Measurements from ENCODE around the gene UGT1A4. TPM values are rescaled to one million over a fixed set of nuclear protein-coding genes. Genes with fewer than 3 reads are reported as not detected.

UGT1A4 gene
- total RNA-seq, 1 donor from 2014 or later: not detected

DNA sequence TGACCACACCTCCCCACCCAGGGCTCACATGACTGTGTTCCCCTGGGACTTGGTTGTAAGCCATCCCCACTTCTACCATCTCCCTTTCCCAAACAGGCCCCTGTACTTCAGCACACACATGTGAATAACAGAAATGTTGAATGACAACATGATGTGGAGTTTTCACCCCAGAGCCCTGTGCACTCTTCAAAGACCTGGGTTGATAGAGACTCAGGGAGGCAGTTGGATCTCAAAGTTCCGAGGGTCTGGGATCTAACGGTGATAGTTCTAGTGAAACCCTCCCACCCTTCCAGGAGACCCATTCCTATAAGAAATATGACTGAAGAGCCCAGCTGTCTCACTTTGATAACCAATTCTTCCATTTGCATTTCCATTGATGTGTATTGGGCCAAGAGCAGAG is 59.5 kb downstream of the UGT1A4 start, which contains the start of gene MROH2A:
Gene MROH2A (plus strand): TSS at position 301 of the 400 bp plus-strand sequence. CDS start 1,029 bp downstream, outside the sequence.
- TF ChIP-seq CTCF (IDR thresholded peaks at IDR 0.05): no peak

GRCh38 chr2:233779722-233780121 is 61.2 kb downstream of the UGT1A4 start:
- Mint-ChIP-seq H3K4me1 (ENCODE audit: low read depth) (no peaks in the 10 kb centered on the region), H3K27ac (ENCODE audit: unreplicated experiment) (no peak overlapping the region), H3K36me3 (ENCODE audit: low read depth) (peaks cover 10% of the 10 kb centered on the region), H3K4me3 (ENCODE audit: unreplicated experiment) (no peak overlapping the region), H3K27me3 (ENCODE audit: low read depth) (peaks cover 31% of the 10 kb centered on the region), H3K9me3 (ENCODE audit: low read depth) (peaks cover 27% of the 10 kb centered on the region)
- DNase-seq (ENCODE audit: low spot score): no peak
- no peak for TF ChIP-seq CTCF (IDR thresholded peaks at IDR 0.05)

More for the DNA sequence above, 59.5 kb downstream of the UGT1A4 start, which contains the start of gene MROH2A:
- Mint-ChIP-seq H3K27me3 (ENCODE audit: low read depth) (peaks cover 29% of the 10 kb centered on the region), H3K36me3 (ENCODE audit: low read depth) (peaks cover 10% of the 10 kb centered on the region), H3K9me3 (ENCODE audit: low read depth) (peaks cover 27% of the 10 kb centered on the region), H3K4me3 (ENCODE audit: unreplicated experiment) (no peak within 1 kb of the TSS), H3K27ac (ENCODE audit: unreplicated experiment) (no peak within 1 kb of the TSS), H3K4me1 (ENCODE audit: low read depth) (no peaks in the 10 kb centered on the region)
- DNase-seq (ENCODE audit: low spot score): no peak

- Mint-ChIP-seq H3K4me1 (ENCODE audit: low read depth) (no peaks in the 10 kb centered on the region), H3K27ac (ENCODE audit: unreplicated experiment) (no peak overlapping the region)
Observed at GRCh38 chr2:233780771-233781170, 62.2 kb downstream of the UGT1A4 start.

GRCh38 chr2:233789554-233789953 is 71.0 kb downstream of the UGT1A4 start:
- Mint-ChIP-seq H3K4me3 (ENCODE audit: unreplicated experiment) (no peak overlapping the region), H3K4me1 (ENCODE audit: low read depth) (no peaks in the 10 kb centered on the region), H3K36me3 (ENCODE audit: low read depth) (no peaks in the 10 kb centered on the region)

More at GRCh38 chr2:233780771-233781170, 62.2 kb downstream of the UGT1A4 start:
- H3K4me3 Mint-ChIP-seq (ENCODE audit: unreplicated experiment): no peak overlapping the region
- no peak for TF ChIP-seq CTCF (IDR thresholded peaks at IDR 0.05)
- peaks cover 28% of the 10 kb centered on the region for H3K27me3 Mint-ChIP-seq (ENCODE audit: low read depth)
- peaks cover 10% of the 10 kb centered on the region for H3K36me3 Mint-ChIP-seq (ENCODE audit: low read depth)
- no peak for DNase-seq (ENCODE audit: low spot score)
- H3K9me3 Mint-ChIP-seq (ENCODE audit: low read depth): peaks cover 23% of the 10 kb centered on the region

DNA sequence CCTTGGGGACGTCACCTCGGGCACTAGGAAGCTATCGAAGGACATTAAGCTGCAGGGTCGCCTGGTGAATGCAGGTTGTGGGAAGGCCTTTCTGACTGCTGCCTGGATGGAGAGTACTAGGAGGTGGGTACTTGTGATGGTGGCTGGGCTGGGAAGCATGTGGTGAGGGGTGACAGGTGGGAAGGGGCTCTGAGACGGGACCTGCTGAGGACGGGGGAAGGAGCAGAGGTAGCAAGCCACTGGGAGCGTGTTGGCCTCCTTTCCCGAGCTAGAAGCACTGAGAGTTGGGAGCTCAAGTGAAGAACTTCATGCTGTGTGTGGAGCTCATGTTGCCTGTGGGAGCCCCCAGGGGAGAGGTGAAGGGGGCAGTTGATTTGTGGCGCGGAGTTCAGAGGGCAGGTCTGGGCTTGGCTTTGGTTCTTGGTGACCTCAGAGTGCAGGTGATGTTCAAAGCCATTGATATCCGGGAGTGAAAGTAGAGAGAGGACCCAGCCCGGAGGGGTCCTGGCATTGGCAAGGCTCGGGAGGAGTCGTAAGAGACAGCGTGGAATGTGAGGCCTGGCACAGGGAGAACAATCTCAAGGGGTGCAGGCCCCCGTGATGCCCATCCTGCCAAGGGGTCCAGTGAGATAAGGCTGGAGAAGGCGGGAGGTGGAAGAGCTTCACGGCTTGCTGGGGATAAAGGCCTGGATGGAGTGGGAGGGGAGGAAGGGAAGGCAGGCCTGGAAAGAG is 72.8 kb downstream of the UGT1A4 start:
- no peaks in the 10 kb centered on the region for H3K4me1 Mint-ChIP-seq (ENCODE audit: low read depth)
- peaks cover 6% of the 10 kb centered on the region for H3K27me3 Mint-ChIP-seq (ENCODE audit: low read depth)
- no peak for TF ChIP-seq CTCF (IDR thresholded peaks at IDR 0.05)
- no peak for DNase-seq (ENCODE audit: low spot score)
- H3K4me3 Mint-ChIP-seq (ENCODE audit: unreplicated experiment): no peak overlapping the region
- H3K27ac Mint-ChIP-seq (ENCODE audit: unreplicated experiment): no peak overlapping the region
- H3K36me3 Mint-ChIP-seq (ENCODE audit: low read depth): no peaks in the 10 kb centered on the region
- peaks cover under 1% of the 10 kb centered on the region for H3K9me3 Mint-ChIP-seq (ENCODE audit: low read depth)

More at GRCh38 chr2:233789554-233789953, 71.0 kb downstream of the UGT1A4 start:
- no peak for DNase-seq (ENCODE audit: low spot score)
- H3K27me3 Mint-ChIP-seq (ENCODE audit: low read depth): peaks cover 6% of the 10 kb centered on the region
- peaks cover 5% of the 10 kb centered on the region for H3K9me3 Mint-ChIP-seq (ENCODE audit: low read depth)
- no peak overlapping the region for H3K27ac Mint-ChIP-seq (ENCODE audit: unreplicated experiment)
- TF ChIP-seq CTCF (IDR thresholded peaks at IDR 0.05): no peak
